Muscle of back (tissue), 11 donors: ENCODE measurements around the gene AZIN2. TPM values are rescaled to one million over a fixed set of nuclear protein-coding genes. Genes with fewer than 3 reads are reported as not detected.
"Not testable (repeated sequence)": the region's sequence is repeated elsewhere in the genome, so short reads cannot be mapped to it uniquely, and the experiment has no call there.

Experiments used
- DNase-seq, 3 donors: peaks; one replicate each; pipeline versions ENCODE4 v3.0.0 to v3.0.0-alpha.2; 2013
- polyA plus RNA-seq, 10 donors: library from polyadenylated mRNA; unstranded; fragments of 120-200 nt; gene quantifications; one replicate each; pipeline ENCODE4 v1.2.1, GENCODE V29; 2013; ENCODE audit not compliant: insufficient read length in 10 of 10

Gene AZIN2
- polyA plus RNA-seq, 10 donors = 3.7 to 7.2 (median 5.0) TPM

- no peak for DNase-seq
These were observed 12.1 kb downstream of the AZIN2 start for GRCh38 chr1:33093004-33093403.

DNA sequence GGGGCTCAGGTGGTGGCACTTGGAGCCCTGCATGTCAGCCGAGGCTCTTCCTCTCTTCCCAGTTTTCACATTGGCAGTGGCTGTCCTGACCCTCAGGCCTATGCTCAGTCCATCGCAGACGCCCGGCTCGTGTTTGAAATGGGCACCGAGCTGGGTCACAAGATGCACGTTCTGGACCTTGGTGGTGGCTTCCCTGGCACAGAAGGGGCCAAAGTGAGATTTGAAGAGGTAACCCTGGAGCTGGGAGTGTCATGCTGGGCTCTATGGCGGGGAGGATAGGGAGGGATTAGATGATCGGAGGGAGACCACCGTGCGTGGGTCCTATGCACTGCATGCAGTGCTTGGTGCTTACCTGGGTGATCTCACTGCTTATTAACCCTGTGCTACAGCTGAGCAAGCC is 13.5 kb downstream of the AZIN2 start:
- DNase-seq = no peak

DNA sequence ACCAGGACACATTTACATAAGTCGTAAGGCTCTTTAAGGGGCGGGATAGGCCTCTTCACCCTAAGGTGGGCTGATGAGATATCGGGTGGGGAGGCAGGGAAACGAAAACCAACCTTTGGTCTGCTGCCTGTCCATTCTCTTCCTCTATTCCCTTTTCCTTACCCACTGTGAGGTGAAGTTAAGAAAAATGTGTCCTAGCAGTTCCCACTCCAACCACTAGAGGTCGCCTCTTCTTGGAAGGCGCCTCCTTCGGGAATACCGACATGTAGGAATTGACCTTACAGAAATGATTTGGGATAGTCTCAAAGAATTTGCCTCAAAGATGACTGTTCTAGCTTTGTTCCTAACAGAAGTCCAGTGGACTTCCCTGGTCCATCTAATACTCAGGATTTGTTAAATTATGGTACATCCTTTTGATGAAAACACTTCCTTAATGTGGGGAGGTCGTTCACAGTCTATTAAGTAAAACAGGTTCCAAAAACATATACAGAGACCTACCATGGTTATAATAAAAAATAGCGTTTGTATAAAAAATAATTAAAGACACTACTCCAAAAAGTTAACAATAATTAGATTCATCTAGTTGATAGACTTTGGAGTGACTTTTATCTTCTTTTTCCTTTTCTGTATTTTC is 14.1 kb downstream of the AZIN2 start:
- DNase-seq = peak; percentile 53 to 75 (median 67)

- peak; percentile 27 to 50 (median 43) for DNase-seq
These were observed 15.5 kb downstream of the AZIN2 start for GRCh38 chr1:33096363-33097005.

GRCh38 chr1:33097137-33097611 is 16.2 kb downstream of the AZIN2 start:
- no peak for DNase-seq

- DNase-seq = no peak
These were observed 16.8 kb downstream of the AZIN2 start for GRCh38 chr1:33097762-33098161.

- peak in 1 of 3 donors; percentile 48 for DNase-seq
These were observed 17.4 kb downstream of the AZIN2 start for GRCh38 chr1:33098371-33098770.

GRCh38 chr1:33099290-33100118 is 18.6 kb downstream of the AZIN2 start:
- peak; percentile 40 to 99 (median 61) for DNase-seq

- DNase-seq = not testable (repeated sequence)
These were observed 19.1 kb downstream of the AZIN2 start for GRCh38 chr1:33100119-33100415.

- DNase-seq = no peak
These were observed 29.5 kb downstream of the AZIN2 start for GRCh38 chr1:33110477-33110876.

- DNase-seq = no peak
These were observed 31.0 kb downstream of the AZIN2 start for GRCh38 chr1:33111965-33112364.

- DNase-seq = no peak
These were observed 36.6 kb downstream of the AZIN2 start for GRCh38 chr1:33117440-33118085.

- no peak for DNase-seq
These were observed 37.3 kb downstream of the AZIN2 start for GRCh38 chr1:33118274-33118673.

DNA sequence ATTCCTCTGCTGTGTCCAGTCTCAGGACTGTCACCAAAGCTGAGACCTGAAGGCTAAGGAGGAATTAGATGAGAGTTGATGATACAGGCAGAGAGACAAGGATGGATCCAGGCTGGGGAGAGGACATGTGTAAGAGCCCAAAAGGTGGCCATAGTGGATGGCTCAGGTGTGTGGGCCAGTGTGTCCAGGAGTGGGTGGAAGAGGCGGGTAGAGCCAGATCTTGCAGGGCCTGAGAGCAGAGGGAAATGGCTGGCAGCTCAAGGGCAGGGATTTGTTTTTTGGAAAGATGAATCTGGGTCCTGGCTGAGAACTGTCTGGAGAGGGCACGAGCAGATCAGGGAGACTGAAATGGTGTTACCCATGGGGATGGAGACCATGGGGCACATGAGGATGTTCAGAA is 38.1 kb downstream of the AZIN2 start:
- DNase-seq = no peak

DNA sequence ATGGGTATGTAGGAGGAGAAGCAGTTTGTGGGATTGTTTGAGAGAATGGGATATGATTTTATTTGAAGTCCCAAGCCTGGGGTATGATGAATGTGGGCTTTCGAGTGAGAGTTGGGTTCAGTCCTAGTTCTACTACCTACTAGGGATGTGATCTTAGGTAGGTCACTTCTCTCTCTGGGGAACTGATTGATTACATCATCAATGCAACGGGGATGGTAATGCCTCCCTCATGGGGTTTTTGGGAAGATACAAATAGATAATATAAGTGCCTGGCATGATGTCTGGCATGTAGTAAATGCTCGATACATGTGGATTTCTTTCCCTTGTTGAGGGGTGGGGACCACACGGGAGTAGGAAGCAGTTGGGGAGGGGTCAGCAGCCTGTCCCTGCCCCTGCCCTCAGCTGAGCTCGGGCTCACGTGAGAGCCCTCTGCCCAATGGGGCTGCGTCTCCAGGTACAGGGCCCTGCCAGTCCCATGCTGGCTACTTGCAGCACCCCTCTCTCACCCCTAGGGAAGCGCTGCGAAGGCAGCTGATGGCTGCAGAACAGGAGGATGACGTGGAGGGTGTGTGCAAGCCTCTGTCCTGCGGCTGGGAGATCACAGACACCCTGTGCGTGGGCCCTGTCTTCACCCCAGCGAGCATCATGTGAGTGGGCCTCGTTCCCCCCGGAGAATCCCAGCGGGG is 38.7 kb downstream of the AZIN2 start:
- DNase-seq = no peak

GRCh38 chr1:33120436-33121231 is 39.7 kb downstream of the AZIN2 start:
- no peak for DNase-seq

- no peak for DNase-seq
These were observed 40.8 kb downstream of the AZIN2 start for GRCh38 chr1:33121728-33122127.

DNA sequence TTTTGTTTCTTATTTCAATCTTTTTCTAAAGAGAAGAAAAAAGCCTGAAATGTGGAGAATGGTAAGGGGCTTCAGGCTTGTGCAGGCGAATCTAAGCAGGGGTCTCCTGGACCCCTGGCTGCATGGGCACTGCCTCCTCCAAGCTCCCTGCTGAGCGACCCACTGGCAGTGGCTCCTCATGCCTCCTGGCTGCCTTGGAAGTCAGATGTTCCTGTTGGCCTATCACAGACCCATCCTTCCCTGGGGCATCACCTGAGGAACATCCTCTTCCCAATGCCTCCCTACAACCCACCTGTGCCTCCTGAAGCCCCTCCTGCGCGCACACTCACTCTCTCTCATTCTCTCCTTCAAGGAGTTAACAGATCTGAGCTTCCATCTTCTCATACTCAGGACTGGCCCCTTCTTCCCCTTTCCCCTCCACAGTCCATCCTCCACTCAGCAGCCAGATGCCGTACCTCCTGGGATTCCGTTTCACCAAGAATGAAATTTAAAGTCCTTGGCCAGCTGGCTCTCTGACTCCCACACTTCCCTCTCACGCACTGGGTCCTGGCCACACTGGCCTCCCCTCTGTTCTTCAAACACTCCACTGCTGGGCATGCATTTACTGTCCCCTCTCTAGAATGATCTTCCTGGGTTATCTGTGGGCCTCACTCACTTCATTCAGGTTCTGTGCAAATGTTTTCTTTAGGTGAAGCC is 41.7 kb downstream of the AZIN2 start:
- DNase-seq = peak in 1 of 3 donors; percentile 28

GRCh38 chr1:33123266-33123665 is 42.3 kb downstream of the AZIN2 start:
- no peak for DNase-seq

DNA sequence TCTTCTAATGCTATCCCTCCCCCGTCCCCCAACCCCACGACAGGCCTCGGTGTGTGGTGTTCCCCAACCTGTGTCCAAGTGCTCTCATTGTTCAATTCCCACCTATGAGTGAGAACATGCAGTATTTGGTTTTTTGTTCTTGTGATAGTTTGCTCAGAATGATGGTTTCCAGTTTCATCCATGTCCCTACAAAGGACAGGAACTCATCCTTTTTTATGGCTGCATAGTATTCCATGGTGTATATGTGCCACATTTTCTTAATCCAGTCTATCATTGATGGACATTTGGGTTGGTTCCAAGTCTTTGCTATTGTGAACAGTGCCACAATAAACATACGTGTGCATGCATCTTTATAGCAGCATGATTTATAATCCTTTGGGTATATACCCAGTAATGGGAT is 43.7 kb downstream of the AZIN2 start:
- DNase-seq = not testable (repeated sequence)
